Gastrocnemius medialis (tissue), 4 donors: ENCODE data around the gene MFNG.

Experiments used
- POLR2A ChIP-seq, 2 donors: fragments of 450-650 bp; IDR thresholded peaks; one replicate each; pipeline ENCODE4 v1.6.1; 2017; ENCODE audit warnings: antibody characterized with exemption in 2 of 2, mild to moderate bottlenecking in 2 of 2, moderate library complexity in 2 of 2
- TF ChIP-seq, protein P1 (sequence below), 5 experiments: fragments of 450-650 bp in 3 of 5; fragments of 200-600 bp in 2 of 5; sonication (generic) in 2 of 5; IDR thresholded peaks in 4 of 5; conservative IDR thresholded peaks in 1 of 5; 1 replicate in 4 of 5; 2 replicates in 1 of 5; pipeline ENCODE4 v1.5.1; 2016 to 2019; ENCODE audit warnings: antibody characterized with exemption in 5 of 5, mild to moderate bottlenecking in 3 of 5, moderate library complexity in 3 of 5

DNA sequence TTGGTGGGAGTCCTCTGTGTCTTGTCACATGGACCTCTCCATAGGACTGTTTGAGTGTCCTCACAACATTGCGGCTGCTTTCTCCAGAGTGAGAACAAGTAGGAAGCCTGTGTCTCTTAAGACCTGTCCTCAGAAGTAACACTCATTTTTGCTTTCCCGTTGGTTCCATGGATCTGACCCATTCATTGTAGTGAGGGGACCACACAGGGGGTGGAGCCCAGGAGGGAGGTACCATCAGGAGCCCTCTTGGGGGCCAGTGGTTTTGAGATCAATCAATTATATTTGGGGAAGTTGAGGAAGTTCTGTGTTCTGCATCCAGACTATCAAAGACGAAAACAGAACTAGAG lies 53.5 kb downstream of the MFNG start:
- TF ChIP-seq, protein P1, sequence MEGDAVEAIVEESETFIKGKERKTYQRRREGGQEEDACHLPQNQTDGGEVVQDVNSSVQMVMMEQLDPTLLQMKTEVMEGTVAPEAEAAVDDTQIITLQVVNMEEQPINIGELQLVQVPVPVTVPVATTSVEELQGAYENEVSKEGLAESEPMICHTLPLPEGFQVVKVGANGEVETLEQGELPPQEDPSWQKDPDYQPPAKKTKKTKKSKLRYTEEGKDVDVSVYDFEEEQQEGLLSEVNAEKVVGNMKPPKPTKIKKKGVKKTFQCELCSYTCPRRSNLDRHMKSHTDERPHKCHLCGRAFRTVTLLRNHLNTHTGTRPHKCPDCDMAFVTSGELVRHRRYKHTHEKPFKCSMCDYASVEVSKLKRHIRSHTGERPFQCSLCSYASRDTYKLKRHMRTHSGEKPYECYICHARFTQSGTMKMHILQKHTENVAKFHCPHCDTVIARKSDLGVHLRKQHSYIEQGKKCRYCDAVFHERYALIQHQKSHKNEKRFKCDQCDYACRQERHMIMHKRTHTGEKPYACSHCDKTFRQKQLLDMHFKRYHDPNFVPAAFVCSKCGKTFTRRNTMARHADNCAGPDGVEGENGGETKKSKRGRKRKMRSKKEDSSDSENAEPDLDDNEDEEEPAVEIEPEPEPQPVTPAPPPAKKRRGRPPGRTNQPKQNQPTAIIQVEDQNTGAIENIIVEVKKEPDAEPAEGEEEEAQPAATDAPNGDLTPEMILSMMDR (IDR thresholded peaks at IDR 0.05 in 4 of 5, conservative IDR thresholded peaks at IDR 0.05 in 1 of 5) = no peak
- no peak for TF ChIP-seq POLR2A (IDR thresholded peaks at IDR 0.05)
